ENCODE data around the gene WDR70.
A peak's percentile ranks its signal among the peaks of the same experiment; 100 is the strongest.

WDR70 gene

GRCh38 chr5:37715361-37715760 lies 336.2 kb downstream of the WDR70 start:
- Histone ChIP-seq H3K4me3 (no peak overlapping the region), H4K20me1 (no peaks in the 10 kb centered on the region), H3K4me1 (no peaks in the 10 kb centered on the region), H3K27ac (no peak overlapping the region), H3K36me3 (no peaks in the 10 kb centered on the region), H3K4me2 (no peak overlapping the region), H3K9ac (no peak overlapping the region), H3K27me3 (no peaks in the 10 kb centered on the region), H3K9me3 (no peaks in the 10 kb centered on the region)
- TF ChIP-seq Cebpa-rat (IDR thresholded peaks at IDR 0.05), result no peak

- no peaks in the 10 kb centered on the region for H4K20me1 ChIP-seq
- H3K4me2 ChIP-seq, result no peak overlapping the region
- no peaks in the 10 kb centered on the region for H3K27me3 ChIP-seq
- H3K27ac ChIP-seq, result no peak overlapping the region
- H3K4me1 ChIP-seq, result peaks cover 2% of the 10 kb centered on the region
- no peaks in the 10 kb centered on the region for H3K36me3 ChIP-seq
- no peaks in the 10 kb centered on the region for H3K9me3 ChIP-seq
- no peak overlapping the region for H3K4me3 ChIP-seq
- no peak overlapping the region for H3K9ac ChIP-seq
- TF ChIP-seq Cebpa-rat (IDR thresholded peaks at IDR 0.05), result no peak
These were observed 336.9 kb downstream of the WDR70 start for GRCh38 chr5:37715992-37716391.

- no peak for TF ChIP-seq Cebpa-rat (IDR thresholded peaks at IDR 0.05)
- no peaks in the 10 kb centered on the region for H3K27me3 ChIP-seq
- H4K20me1 ChIP-seq, result no peaks in the 10 kb centered on the region
- H3K9ac ChIP-seq, result no peak overlapping the region
- no peak overlapping the region for H3K4me3 ChIP-seq
- no peaks in the 10 kb centered on the region for H3K36me3 ChIP-seq
- H3K27ac ChIP-seq, result no peak overlapping the region
- H3K4me2 ChIP-seq, result no peak overlapping the region
- H3K9me3 ChIP-seq, result no peaks in the 10 kb centered on the region
- peaks cover 6% of the 10 kb centered on the region for H3K4me1 ChIP-seq
These were observed 337.3 kb downstream of the WDR70 start for GRCh38 chr5:37716405-37716804.

GRCh38 chr5:37717276-37717612 lies 338.1 kb downstream of the WDR70 start:
- Histone ChIP-seq H4K20me1 (no peaks in the 10 kb centered on the region), H3K4me2 (no peak overlapping the region), H3K27me3 (no peaks in the 10 kb centered on the region), H3K4me1 (peaks cover 14% of the 10 kb centered on the region), H3K9ac (no peak overlapping the region), H3K36me3 (no peaks in the 10 kb centered on the region), H3K4me3 (no peak overlapping the region), H3K27ac (no peak overlapping the region), H3K9me3 (no peaks in the 10 kb centered on the region)
- no peak for TF ChIP-seq Cebpa-rat (IDR thresholded peaks at IDR 0.05)

GRCh38 chr5:37717613-37718431 lies 338.7 kb downstream of the WDR70 start:
- no peak overlapping the region for H3K4me2 ChIP-seq

GRCh38 chr5:37720550-37720952 lies 341.4 kb downstream of the WDR70 start:
- Histone ChIP-seq H3K9ac (no peak overlapping the region), H3K4me1 (peaks cover 24% of the 10 kb centered on the region), H3K27me3 (no peaks in the 10 kb centered on the region), H4K20me1 (no peaks in the 10 kb centered on the region), H3K4me2 (no peak overlapping the region), H3K27ac (no peak overlapping the region), H3K4me3 (no peak overlapping the region), H3K36me3 (0 out of 2 replicates have a peak, but pooled peaks cover 10% of the 10 kb centered on the region), H3K9me3 (no peaks in the 10 kb centered on the region)
- TF ChIP-seq Cebpa-rat (IDR thresholded peaks at IDR 0.05), result no peak

More at GRCh38 chr5:37717613-37718431, 338.7 kb downstream of the WDR70 start:
- Histone ChIP-seq H3K36me3 (no peaks in the 10 kb centered on the region), H3K27ac (no peak overlapping the region), H3K9ac (no peak overlapping the region), H3K4me1 (peaks cover 20% of the 10 kb centered on the region), H3K27me3 (no peaks in the 10 kb centered on the region), H3K9me3 (no peaks in the 10 kb centered on the region), H3K4me3 (no peak overlapping the region), H4K20me1 (no peaks in the 10 kb centered on the region)
- TF ChIP-seq Cebpa-rat (IDR thresholded peaks at IDR 0.05), result no peak

- Histone ChIP-seq H3K4me1 (peaks cover 24% of the 10 kb centered on the region), H4K20me1 (no peaks in the 10 kb centered on the region), H3K27ac (peak overlapping the region; percentile 28; the same call in 1 of the 2 replicates), H3K9ac (no peak overlapping the region), H3K4me2 (peak overlapping the region; percentile 64), H3K9me3 (no peaks in the 10 kb centered on the region), H3K27me3 (no peaks in the 10 kb centered on the region), H3K36me3 (0 out of 2 replicates have a peak, but pooled peaks cover 10% of the 10 kb centered on the region), H3K4me3 (no peak overlapping the region)
- TF ChIP-seq Cebpa-rat (IDR thresholded peaks at IDR 0.05), result no peak
These were observed 342.3 kb downstream of the WDR70 start for GRCh38 chr5:37721447-37721871.

- Histone ChIP-seq H3K4me3 (no peak overlapping the region), H3K9ac (no peak overlapping the region), H3K27ac (no peak overlapping the region), H3K4me2 (peak overlapping the region; percentile 64), H4K20me1 (no peaks in the 10 kb centered on the region), H3K27me3 (no peaks in the 10 kb centered on the region), H3K36me3 (peaks cover 19% of the 10 kb centered on the region), H3K9me3 (no peaks in the 10 kb centered on the region), H3K4me1 (peaks cover 24% of the 10 kb centered on the region)
- TF ChIP-seq Cebpa-rat (IDR thresholded peaks at IDR 0.05), result no peak
These were observed 343.4 kb downstream of the WDR70 start for GRCh38 chr5:37722236-37723161.

GRCh38 chr5:37723162-37723961 lies 344.2 kb downstream of the WDR70 start:
- TF ChIP-seq Cebpa-rat (IDR thresholded peaks at IDR 0.05), result no peak
- Histone ChIP-seq H3K27me3 (no peaks in the 10 kb centered on the region), H3K4me2 (peak overlapping the region; percentile 64), H3K9me3 (no peaks in the 10 kb centered on the region), H3K4me3 (no peak overlapping the region), H3K4me1 (peaks cover 24% of the 10 kb centered on the region), H3K9ac (no peak overlapping the region), H4K20me1 (no peaks in the 10 kb centered on the region), H3K27ac (no peak overlapping the region), H3K36me3 (peaks cover 28% of the 10 kb centered on the region)

Data from BLaER1 (cell line).